SK-N-SH treated with all-trans-retinoic acid at 6 μM for 48 hours (cell line): ENCODE results near the gene STYXL1.
A peak's percentile ranks its signal among the peaks of the same experiment; 100 is the strongest.

ENCODE experiments used
- ATAC-seq: fragments of 200-7000 bp; cut with Tn5 transposase; 3 replicates; pipeline ENCODE4 v1.9.1; 2020; ENCODE audit warnings: mild to moderate bottlenecking, moderate library complexity
- ARNTL ChIP-seq: fragments of 450-650 bp; formaldehyde crosslinking; IDR thresholded peaks from 2 replicates; pipeline ENCODE4 v1.5.0; 2020; ENCODE audit warnings: low read depth, mild to moderate bottlenecking, moderate library complexity, borderline replicate concordance
- BACH2 ChIP-seq: fragments of 250-450 bp; sonication (Bioruptor Pico); IDR thresholded peaks from 2 replicates; pipeline ENCODE4 v1.9.0; 2021; ENCODE audit warnings: mild to moderate bottlenecking, borderline replicate concordance
- CSDC2 ChIP-seq: fragments of 250-450 bp; sonication (Bioruptor Pico); IDR thresholded peaks from 2 replicates; pipeline ENCODE4 v1.5.0; 2020; ENCODE audit warnings: mild to moderate bottlenecking, moderate library complexity
- ESRRG ChIP-seq: fragments of 250-450 bp; sonication (Bioruptor Pico); IDR thresholded peaks from 2 replicates; pipeline ENCODE4 v1.6.1; 2021; ENCODE audit warnings: mild to moderate bottlenecking
- GLIS3 ChIP-seq: fragments of 250-450 bp; sonication (Bioruptor Pico); IDR thresholded peaks from 2 replicates; pipeline ENCODE4 v1.5.0; 2020; ENCODE audit warnings: mild to moderate bottlenecking, moderate library complexity
- ISL1 ChIP-seq: fragments of 250-450 bp; sonication (Bioruptor Pico); IDR thresholded peaks from 2 replicates; pipeline ENCODE4 v2.1.2; 2022; ENCODE audit warnings: mild to moderate bottlenecking, moderate library complexity
- PPARA ChIP-seq: fragments of 250-450 bp; sonication (Bioruptor Pico); IDR thresholded peaks from 2 replicates; pipeline ENCODE4 v1.5.0; 2020; ENCODE audit warnings: mild to moderate bottlenecking, borderline replicate concordance
- RARB ChIP-seq: fragments of 250-450 bp; sonication (Bioruptor Pico); IDR thresholded peaks from 2 replicates; pipeline ENCODE4 v1.8.0; 2021; ENCODE audit warnings: mild to moderate bottlenecking, moderate library complexity
- SNAI2 ChIP-seq: fragments of 250-450 bp; sonication (Bioruptor Pico); IDR thresholded peaks from 2 replicates; pipeline ENCODE4 v1.5.0; 2020; ENCODE audit warnings: mild to moderate bottlenecking, moderate library complexity
- TOX ChIP-seq: fragments of 250-450 bp; sonication (Bioruptor Pico); IDR thresholded peaks from 2 replicates; pipeline ENCODE4 v1.8.0; 2021; ENCODE audit warnings: mild to moderate bottlenecking, moderate library complexity, borderline replicate concordance
- ZC3H10 ChIP-seq: fragments of 250-450 bp; sonication (Bioruptor Pico); IDR thresholded peaks from 2 replicates; pipeline ENCODE4 v1.5.1; 2021; ENCODE audit warnings: mild to moderate bottlenecking, moderate library complexity
- ZFP3 ChIP-seq: fragments of 250-450 bp; sonication (Bioruptor Pico); IDR thresholded peaks from 2 replicates; pipeline ENCODE4 v1.5.0; 2020; ENCODE audit warnings: mild to moderate bottlenecking, moderate library complexity
- ZFP30 ChIP-seq: fragments of 450-650 bp; formaldehyde crosslinking; IDR thresholded peaks from 2 replicates; pipeline ENCODE4 v1.5.0; 2022; ENCODE audit warnings: mild to moderate bottlenecking, moderate library complexity
- ZNF565 ChIP-seq: fragments of 450-650 bp; formaldehyde crosslinking; conservative IDR thresholded peaks from 2 replicates; pipeline ENCODE4 v1.5.0; 2020; ENCODE audit warnings: low read depth, mild to moderate bottlenecking, moderate library complexity
- ZNF70 ChIP-seq: fragments of 450-650 bp; formaldehyde crosslinking; IDR thresholded peaks from 2 replicates; pipeline ENCODE4 v1.5.0; 2020; ENCODE audit warnings: mild to moderate bottlenecking, moderate library complexity
- ZNF8 ChIP-seq: fragments of 450-650 bp; formaldehyde crosslinking; IDR thresholded peaks from 2 replicates; pipeline ENCODE4 v1.5.0; 2020; ENCODE audit warnings: mild to moderate bottlenecking, moderate library complexity
- TF ChIP-seq, protein P1 (sequence below): fragments of 250-450 bp; sonication (Bioruptor Pico); IDR thresholded peaks from 2 replicates; pipeline ENCODE4 v1.8.0; 2021; ENCODE audit warnings: low read depth, mild to moderate bottlenecking, moderate library complexity, borderline replicate concordance
- TF ChIP-seq, protein P2 (sequence below): fragments of 250-450 bp; sonication (Bioruptor Pico); IDR thresholded peaks from 2 replicates; pipeline ENCODE4 v1.8.0; 2020; ENCODE audit warnings: mild to moderate bottlenecking, moderate library complexity, borderline replicate concordance
- TF ChIP-seq, protein P3 (sequence below): fragments of 250-450 bp; sonication (Bioruptor Pico); IDR thresholded peaks from 2 replicates; pipeline ENCODE4 v1.5.1; 2020; ENCODE audit warnings: low read depth, mild to moderate bottlenecking, moderate library complexity

Gene STYXL1

DNA sequence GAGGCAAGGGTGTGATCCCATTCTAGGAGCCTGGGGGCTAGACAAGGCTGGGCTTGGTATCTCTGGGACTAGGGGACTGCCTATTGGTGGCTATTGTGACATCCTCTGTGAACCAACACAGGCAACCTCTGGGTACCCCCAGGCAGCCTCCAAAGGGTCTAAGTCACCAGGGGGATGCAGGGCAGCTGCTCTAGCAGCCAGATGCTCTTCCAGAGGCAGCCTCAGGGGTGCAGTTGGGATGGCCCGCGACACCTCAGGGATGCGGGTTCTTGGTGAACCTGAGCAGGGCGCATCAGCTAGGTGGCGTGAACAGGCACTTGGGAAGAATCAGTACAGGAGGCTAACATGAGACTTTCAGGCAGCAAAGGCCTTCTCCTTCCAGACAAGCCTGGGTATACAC lies 51.8 kb downstream of the STYXL1 start (continued):
- TF ChIP-seq RARB (CRISPR knock-in tag) = no peak
- TF ChIP-seq, protein P1, sequence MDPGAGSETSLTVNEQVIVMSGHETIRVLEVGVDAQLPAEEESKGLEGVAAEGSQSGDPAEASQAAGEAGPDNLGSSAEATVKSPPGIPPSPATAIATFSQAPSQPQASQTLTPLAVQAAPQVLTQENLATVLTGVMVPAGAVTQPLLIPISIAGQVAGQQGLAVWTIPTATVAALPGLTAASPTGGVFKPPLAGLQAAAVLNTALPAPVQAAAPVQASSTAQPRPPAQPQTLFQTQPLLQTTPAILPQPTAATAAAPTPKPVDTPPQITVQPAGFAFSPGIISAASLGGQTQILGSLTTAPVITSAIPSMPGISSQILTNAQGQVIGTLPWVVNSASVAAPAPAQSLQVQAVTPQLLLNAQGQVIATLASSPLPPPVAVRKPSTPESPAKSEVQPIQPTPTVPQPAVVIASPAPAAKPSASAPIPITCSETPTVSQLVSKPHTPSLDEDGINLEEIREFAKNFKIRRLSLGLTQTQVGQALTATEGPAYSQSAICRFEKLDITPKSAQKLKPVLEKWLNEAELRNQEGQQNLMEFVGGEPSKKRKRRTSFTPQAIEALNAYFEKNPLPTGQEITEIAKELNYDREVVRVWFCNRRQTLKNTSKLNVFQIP = no peak
- TF ChIP-seq TOX (CRISPR knock-in tag) = no peak
- TF ChIP-seq ARNTL (CRISPR knock-in tag) = no peak

DNA sequence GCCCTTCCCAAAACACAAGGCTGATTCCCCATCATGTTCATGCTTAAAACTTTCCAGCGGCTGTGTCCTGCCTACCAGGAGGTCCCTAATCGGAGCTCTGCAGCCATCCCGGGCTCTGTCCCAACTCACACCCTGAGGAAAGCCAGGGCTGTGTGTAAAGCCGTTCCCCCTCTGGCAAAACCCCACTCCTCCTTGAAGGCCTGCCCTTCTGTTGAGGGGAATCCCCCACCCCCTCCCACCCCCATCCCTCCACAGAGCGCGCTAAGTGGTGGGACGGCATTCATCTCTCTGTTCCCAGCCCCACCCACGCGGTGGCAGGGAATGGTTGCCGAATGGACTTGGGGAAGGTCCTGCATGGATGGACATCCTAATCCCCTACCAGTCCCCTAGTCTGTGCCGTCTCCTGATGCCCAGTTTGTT lies 52.7 kb downstream of the STYXL1 start:
- TF ChIP-seq ZC3H10 (CRISPR knock-in tag) = no peak
- no peak for TF ChIP-seq ARNTL (CRISPR knock-in tag)
- TF ChIP-seq ESRRG = no peak
- no peak for TF ChIP-seq ZFP30 (CRISPR knock-in tag)
- TF ChIP-seq, protein P1 = no peak
- TF ChIP-seq ZNF565 (CRISPR knock-in tag) = no peak
- TF ChIP-seq, protein P2, sequence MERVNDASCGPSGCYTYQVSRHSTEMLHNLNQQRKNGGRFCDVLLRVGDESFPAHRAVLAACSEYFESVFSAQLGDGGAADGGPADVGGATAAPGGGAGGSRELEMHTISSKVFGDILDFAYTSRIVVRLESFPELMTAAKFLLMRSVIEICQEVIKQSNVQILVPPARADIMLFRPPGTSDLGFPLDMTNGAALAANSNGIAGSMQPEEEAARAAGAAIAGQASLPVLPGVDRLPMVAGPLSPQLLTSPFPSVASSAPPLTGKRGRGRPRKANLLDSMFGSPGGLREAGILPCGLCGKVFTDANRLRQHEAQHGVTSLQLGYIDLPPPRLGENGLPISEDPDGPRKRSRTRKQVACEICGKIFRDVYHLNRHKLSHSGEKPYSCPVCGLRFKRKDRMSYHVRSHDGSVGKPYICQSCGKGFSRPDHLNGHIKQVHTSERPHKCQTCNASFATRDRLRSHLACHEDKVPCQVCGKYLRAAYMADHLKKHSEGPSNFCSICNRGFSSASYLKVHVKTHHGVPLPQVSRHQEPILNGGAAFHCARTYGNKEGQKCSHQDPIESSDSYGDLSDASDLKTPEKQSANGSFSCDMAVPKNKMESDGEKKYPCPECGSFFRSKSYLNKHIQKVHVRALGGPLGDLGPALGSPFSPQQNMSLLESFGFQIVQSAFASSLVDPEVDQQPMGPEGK (CRISPR knock-in tag) = no peak
- no peak for TF ChIP-seq GLIS3 (CRISPR knock-in tag)
- TF ChIP-seq TOX (CRISPR knock-in tag) = no peak
- ATAC-seq = peak; percentile 1; the same call in 2 of the 3 replicates

DNA sequence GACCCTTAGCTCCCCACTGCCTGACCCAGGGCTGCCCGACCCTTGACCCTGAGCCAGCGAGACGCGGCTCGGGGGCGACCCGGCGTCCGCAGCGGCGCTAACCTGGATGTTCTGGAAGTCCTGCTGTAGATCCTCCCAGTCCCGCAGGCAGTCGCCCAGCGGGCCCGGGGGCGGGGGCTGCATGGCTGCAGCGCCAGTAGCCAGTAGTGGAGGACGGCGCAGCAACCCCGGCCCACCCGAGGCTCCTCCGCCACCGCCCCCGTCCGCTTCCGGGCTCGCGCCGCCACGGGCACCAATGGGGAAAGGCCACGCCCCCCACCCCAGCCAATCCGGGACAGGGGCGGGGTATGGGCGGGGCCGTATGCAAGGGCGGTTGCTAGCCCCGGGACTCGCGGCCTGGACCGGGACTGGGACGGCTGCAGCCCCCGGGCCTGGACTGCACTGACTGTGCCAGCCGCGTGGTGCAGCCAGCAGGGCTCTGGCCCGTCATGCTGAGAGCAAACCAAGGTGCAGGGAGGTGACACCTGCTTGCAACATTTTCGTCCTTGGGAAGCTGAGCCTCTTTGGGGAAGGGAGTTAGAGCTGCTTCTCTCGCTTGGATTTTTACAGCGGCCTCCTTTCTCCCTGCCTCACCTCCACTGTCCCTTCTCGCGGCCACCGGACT lies 53.3 kb downstream of the STYXL1 start, which contains the start of gene TMEM120A:
TSS of gene TMEM120A (minus strand) at position 208 of the 664 bp plus-strand sequence. CDS start at position 183, 25 bp downstream.
- TF ChIP-seq ZNF565 (CRISPR knock-in tag) (no peak), ARNTL (CRISPR knock-in tag) (no peak), PPARA (CRISPR knock-in tag) (no peak), SNAI2 (CRISPR knock-in tag) (no peak), ZC3H10 (CRISPR knock-in tag) (no peak), RARB (CRISPR knock-in tag) (0 out of 2 replicates have a peak, but pooled peaks have one; percentile 50), ZFP3 (CRISPR knock-in tag) (peak; percentile 45; the same call in 1 of the 2 replicates), ISL1 (CRISPR knock-in tag) (no peak), GLIS3 (CRISPR knock-in tag) (0 out of 2 replicates have a peak, but pooled peaks have one; percentile 65), TOX (CRISPR knock-in tag) (no peak), CSDC2 (CRISPR knock-in tag) (no peak), ZNF70 (CRISPR knock-in tag) (no peak), BACH2 (no peak), ZNF8 (CRISPR knock-in tag) (no peak), ESRRG (0 out of 2 replicates have a peak, but pooled peaks have one; percentile 59)
- TF ChIP-seq, protein P2 (CRISPR knock-in tag) = peak; percentile 31; the same call in 1 of the 2 replicates
- TF ChIP-seq, protein P1 = 0 out of 2 replicates have a peak, but pooled peaks have one; percentile 8
- TF ChIP-seq, protein P3, sequence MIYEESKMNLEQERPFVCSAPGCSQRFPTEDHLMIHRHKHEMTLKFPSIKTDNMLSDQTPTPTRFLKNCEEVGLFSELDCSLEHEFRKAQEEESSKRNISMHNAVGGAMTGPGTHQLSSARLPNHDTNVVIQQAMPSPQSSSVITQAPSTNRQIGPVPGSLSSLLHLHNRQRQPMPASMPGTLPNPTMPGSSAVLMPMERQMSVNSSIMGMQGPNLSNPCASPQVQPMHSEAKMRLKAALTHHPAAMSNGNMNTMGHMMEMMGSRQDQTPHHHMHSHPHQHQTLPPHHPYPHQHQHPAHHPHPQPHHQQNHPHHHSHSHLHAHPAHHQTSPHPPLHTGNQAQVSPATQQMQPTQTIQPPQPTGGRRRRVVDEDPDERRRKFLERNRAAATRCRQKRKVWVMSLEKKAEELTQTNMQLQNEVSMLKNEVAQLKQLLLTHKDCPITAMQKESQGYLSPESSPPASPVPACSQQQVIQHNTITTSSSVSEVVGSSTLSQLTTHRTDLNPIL (CRISPR knock-in tag) = 0 out of 2 replicates have a peak, but pooled peaks have one; percentile 35
- peak; percentile 95 for ATAC-seq
